NCI-H2227 (cell line): ENCODE data around the gene SLC27A6.

Experiments
- DNase-seq: peaks from one replicate; lab custom pipeline; 2025; ENCODE audit not compliant: unreplicated experiment; lab: John Stamatoyannopoulos, UW

The SLC27A6 gene

GRCh38 chr5:129061849-129062248, 96.6 kb downstream of the SLC27A6 start:
- no peak for DNase-seq

GRCh38 chr5:129063483-129064113, 98.3 kb downstream of the SLC27A6 start:
- DNase-seq, result no peak

- DNase-seq, result no peak
Observed at GRCh38 chr5:129065721-129066120, 100.4 kb downstream of the SLC27A6 start.

- no peak for DNase-seq
Observed at GRCh38 chr5:129067745-129068144, 102.5 kb downstream of the SLC27A6 start.

- DNase-seq, result no peak
Observed at GRCh38 chr5:129069292-129069691, 104.0 kb downstream of the SLC27A6 start.

- DNase-seq, result no peak
Observed at GRCh38 chr5:129073111-129073510, 107.8 kb downstream of the SLC27A6 start.

GRCh38 chr5:129074903-129075302, 109.6 kb downstream of the SLC27A6 start:
- DNase-seq, result no peak

- DNase-seq, result no peak
Observed at GRCh38 chr5:129077433-129078075, 112.3 kb downstream of the SLC27A6 start.

- no peak for DNase-seq
Observed at GRCh38 chr5:129078247-129078646, 113.0 kb downstream of the SLC27A6 start.

GRCh38 chr5:129078660-129079059, 113.4 kb downstream of the SLC27A6 start:
- DNase-seq, result no peak

- no peak for DNase-seq
Observed at GRCh38 chr5:129079496-129079895, 114.2 kb downstream of the SLC27A6 start.

GRCh38 chr5:129080766-129081165, 115.5 kb downstream of the SLC27A6 start:
- no peak for DNase-seq

- DNase-seq, result no peak
Observed at GRCh38 chr5:129082225-129083136, 117.2 kb downstream of the SLC27A6 start.
